ENCODE data around the gene PTP4A1.
"Not testable (repeated sequence)": the region's sequence is repeated elsewhere in the genome, so short reads cannot be mapped to it uniquely, and the experiment has no call there.

PTP4A1 gene

DNA sequence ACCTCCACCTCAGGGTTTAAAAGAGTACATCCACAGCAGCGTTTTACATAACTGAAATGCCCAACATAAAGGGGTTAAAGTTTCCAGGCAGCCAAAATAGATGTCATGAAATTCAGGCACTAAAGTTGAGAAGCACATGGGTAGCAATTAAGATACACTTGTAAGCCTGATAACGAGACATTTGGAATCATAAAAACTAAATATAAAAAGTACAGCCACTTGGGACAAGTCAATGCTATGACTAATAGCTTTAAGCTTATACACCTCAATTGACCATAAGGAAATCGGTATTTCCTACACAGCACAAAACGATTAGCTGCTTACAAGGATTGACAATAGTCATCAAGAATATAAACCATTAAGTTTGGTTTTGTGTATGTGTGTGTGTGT lies 11.8 kb downstream of the PTP4A1 start:
- TF ChIP-seq, protein P1, sequence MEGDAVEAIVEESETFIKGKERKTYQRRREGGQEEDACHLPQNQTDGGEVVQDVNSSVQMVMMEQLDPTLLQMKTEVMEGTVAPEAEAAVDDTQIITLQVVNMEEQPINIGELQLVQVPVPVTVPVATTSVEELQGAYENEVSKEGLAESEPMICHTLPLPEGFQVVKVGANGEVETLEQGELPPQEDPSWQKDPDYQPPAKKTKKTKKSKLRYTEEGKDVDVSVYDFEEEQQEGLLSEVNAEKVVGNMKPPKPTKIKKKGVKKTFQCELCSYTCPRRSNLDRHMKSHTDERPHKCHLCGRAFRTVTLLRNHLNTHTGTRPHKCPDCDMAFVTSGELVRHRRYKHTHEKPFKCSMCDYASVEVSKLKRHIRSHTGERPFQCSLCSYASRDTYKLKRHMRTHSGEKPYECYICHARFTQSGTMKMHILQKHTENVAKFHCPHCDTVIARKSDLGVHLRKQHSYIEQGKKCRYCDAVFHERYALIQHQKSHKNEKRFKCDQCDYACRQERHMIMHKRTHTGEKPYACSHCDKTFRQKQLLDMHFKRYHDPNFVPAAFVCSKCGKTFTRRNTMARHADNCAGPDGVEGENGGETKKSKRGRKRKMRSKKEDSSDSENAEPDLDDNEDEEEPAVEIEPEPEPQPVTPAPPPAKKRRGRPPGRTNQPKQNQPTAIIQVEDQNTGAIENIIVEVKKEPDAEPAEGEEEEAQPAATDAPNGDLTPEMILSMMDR (IDR thresholded peaks at IDR 0.05): no peak

DNA sequence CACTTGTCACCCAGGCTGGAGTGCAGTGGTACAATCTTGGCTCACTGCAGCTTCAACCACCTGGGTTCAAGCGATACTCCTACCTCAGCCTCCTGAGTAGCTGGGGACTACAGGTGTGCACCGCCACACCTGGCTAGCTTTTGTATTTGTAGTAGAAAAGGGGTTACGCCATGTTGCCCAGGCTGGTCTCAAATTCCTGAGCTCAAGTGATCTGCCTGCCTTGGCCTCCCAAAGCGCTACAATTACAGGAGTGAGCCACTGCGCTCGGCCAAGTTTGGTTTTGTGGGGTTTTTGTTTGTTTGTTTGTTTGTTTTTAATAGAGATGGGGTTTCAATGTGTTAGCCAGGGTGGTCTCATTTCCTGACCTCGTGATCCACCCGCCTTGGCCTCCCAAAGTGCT lies 12.3 kb downstream of the PTP4A1 start:
- Histone ChIP-seq H3K36me3 (peaks cover 38% of the 10 kb centered on the region), H3K4me3 (ENCODE audit: low read depth in 1 of 2, low read length in 1 of 2) (no peak overlapping the region), H3K9me3 (no peaks in the 10 kb centered on the region), H3K4me1 (ENCODE audit: control insufficient read depth in 1 of 2, insufficient read depth in 1 of 2, low read depth in 1 of 2, low read length in 1 of 2) (no peaks in the 10 kb centered on the region), H3K27ac (no peak overlapping the region), H3K27me3 (no peaks in the 10 kb centered on the region)
- TF ChIP-seq, protein P1 (IDR thresholded peaks at IDR 0.05): no peak

More for the DNA sequence above, 11.8 kb downstream of the PTP4A1 start:
- no peak overlapping the region for H3K4me3 ChIP-seq (ENCODE audit: low read depth in 1 of 2, low read length in 1 of 2)
- H3K4me1 ChIP-seq (ENCODE audit: control insufficient read depth in 1 of 2, insufficient read depth in 1 of 2, low read depth in 1 of 2, low read length in 1 of 2): no peaks in the 10 kb centered on the region
- no peaks in the 10 kb centered on the region for H3K9me3 ChIP-seq
- H3K27ac ChIP-seq: no peak overlapping the region
- no peaks in the 10 kb centered on the region for H3K27me3 ChIP-seq
- H3K36me3 ChIP-seq: peaks cover 42% of the 10 kb centered on the region

- H3K27ac ChIP-seq; H3K4me3 ChIP-seq (ENCODE audit: low read depth in 1 of 2, low read length in 1 of 2); H3K9me3 ChIP-seq; H3K4me1 ChIP-seq (ENCODE audit: control insufficient read depth in 1 of 2, insufficient read depth in 1 of 2, low read depth in 1 of 2, low read length in 1 of 2); H3K27me3 ChIP-seq: not testable (repeated sequence)
- H3K36me3 ChIP-seq: peaks cover 27% of the 10 kb centered on the region
These were observed 13.4 kb downstream of the PTP4A1 start for GRCh38 chr6:63585652-63586051.

- H3K27me3 ChIP-seq: no peaks in the 10 kb centered on the region
These were observed 17.7 kb downstream of the PTP4A1 start for GRCh38 chr6:63589952-63590411.

DNA sequence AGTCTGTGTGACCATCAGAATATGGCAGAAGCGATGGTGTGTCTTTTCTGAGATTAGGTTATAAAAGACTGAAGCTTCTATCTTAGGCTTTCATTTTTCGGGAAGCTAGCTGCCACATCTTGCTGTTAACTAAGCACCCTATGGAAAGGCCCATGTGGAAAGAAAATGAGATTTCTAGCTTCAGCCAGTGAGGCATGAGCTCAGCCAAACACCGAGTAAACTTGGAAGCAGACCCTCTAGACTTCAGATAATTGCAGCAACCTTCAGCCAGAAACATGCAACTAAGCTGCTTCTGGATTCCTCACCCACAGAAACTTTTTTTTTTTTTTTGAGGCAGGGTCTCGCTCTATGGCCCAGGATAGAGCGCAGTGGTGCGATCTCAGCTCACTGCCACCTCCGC lies 20.6 kb downstream of the PTP4A1 start:
- no peaks in the 10 kb centered on the region for H3K36me3 ChIP-seq
- H3K27ac ChIP-seq: no peak overlapping the region
- no peaks in the 10 kb centered on the region for H3K27me3 ChIP-seq
- H3K9me3 ChIP-seq: no peaks in the 10 kb centered on the region
- TF ChIP-seq, protein P1 (IDR thresholded peaks at IDR 0.05): no peak
- peaks cover under 1 to 2% of the 10 kb centered on the region in 2 experiments for H3K4me1 ChIP-seq (ENCODE audit: control insufficient read depth in 1 of 2, insufficient read depth in 1 of 2, low read depth in 1 of 2, low read length in 1 of 2)
- H3K4me3 ChIP-seq (ENCODE audit: low read depth in 1 of 2, low read length in 1 of 2): no peak overlapping the region

More at GRCh38 chr6:63589952-63590411, 17.7 kb downstream of the PTP4A1 start:
- TF ChIP-seq, protein P1 (IDR thresholded peaks at IDR 0.05): no peak
- no peaks in the 10 kb centered on the region for H3K9me3 ChIP-seq
- no peaks in the 10 kb centered on the region for H3K36me3 ChIP-seq
- no peaks in the 10 kb centered on the region for H3K4me1 ChIP-seq (ENCODE audit: control insufficient read depth in 1 of 2, insufficient read depth in 1 of 2, low read depth in 1 of 2, low read length in 1 of 2)
- no peak overlapping the region for H3K4me3 ChIP-seq (ENCODE audit: low read depth in 1 of 2, low read length in 1 of 2)
- no peak overlapping the region for H3K27ac ChIP-seq

DNA sequence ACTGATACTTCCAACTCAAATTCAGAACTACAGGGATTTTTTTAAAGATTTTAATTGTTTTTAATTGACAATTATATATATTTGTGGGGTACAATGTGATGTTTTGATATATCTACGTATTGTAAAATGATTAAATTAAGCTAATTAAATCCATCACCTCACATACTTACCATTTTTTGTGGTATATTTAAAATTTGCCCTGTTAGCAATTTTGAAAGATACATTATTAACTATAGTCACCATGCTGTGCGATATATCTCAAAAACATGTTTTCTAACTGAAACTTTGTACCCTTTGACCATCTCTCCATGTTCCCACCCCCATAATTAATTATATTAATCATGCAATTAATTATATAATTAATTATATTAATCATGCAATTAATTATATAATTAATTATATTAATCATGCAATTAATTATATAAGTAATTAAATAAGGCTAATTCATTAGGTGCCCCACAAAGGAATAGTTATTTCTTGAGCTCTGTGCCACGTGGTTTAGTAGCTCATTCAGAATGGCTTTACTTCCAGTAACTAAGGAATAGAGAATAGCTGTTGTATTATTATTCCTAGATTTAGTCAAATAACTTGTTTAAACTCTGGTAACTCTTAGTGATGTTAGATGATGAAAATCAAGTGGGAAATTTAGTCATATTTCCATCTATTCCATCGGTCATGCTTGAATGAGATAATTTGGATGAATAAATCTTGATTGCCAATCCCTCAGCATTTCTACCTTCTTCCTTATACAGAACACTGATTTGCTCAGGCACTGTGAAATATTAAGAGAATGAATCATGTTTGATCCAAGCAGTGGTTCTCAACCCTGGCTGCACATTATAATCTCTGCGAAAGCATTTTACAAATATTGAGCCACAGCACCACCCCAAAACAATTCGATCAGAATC lies 25.1 kb downstream of the PTP4A1 start:
- TF ChIP-seq, protein P1 (IDR thresholded peaks at IDR 0.05): no peak
- Histone ChIP-seq H3K27me3 (no peaks in the 10 kb centered on the region), H3K4me3 (ENCODE audit: low read depth in 1 of 2, low read length in 1 of 2) (peak overlapping the region in 1 of 2 experiments; percentile 61), H3K36me3 (no peaks in the 10 kb centered on the region), H3K27ac (no peak overlapping the region), H3K9me3 (no peaks in the 10 kb centered on the region), H3K4me1 (ENCODE audit: control insufficient read depth in 1 of 2, insufficient read depth in 1 of 2, low read depth in 1 of 2, low read length in 1 of 2) (peaks cover 11 to 12% of the 10 kb centered on the region in 2 experiments)
